HG03432 (cell line): Measurements from ENCODE around the gene CLDND2.
"Not testable (repeated sequence)": the region's sequence is repeated elsewhere in the genome, so short reads cannot be mapped to it uniquely, and the experiment has no call there.

Source experiments
- ATAC-seq: cut with Tn5 transposase; IDR thresholded peaks from one replicate; pipeline ENCODE4 v1.9.1; 2021; ENCODE audit warnings: mild to moderate bottlenecking, moderate library complexity; ENCODE audit not compliant: unreplicated experiment

CLDND2 gene

GRCh38 chr19:51368366-51369282 lies at the start of gene CLDND2:
Gene CLDND2, minus strand, starts transcription at chr19:51369003. Its CDS starts 426 bp downstream, at chr19:51368577.
- ATAC-seq: no peak

DNA sequence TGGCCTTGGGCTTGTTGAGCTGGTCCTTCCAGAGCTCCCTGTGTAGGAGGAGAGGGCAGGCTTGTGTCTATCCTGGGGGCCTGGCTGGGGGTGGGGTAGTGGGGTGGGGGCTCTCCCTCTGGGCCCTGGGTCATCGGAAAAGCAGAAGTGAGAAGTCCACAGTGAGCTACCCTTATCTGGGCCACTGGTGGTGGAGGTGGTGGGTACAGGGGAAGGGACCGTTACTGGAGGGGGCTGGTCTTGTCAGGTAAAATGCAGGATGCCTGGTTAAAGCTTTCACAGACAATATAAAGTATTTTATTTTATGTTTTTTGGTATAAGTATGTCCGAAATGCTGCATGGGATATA lies 49.0 kb upstream of the CLDND2 start:
- ATAC-seq: peak; percentile 42

DNA sequence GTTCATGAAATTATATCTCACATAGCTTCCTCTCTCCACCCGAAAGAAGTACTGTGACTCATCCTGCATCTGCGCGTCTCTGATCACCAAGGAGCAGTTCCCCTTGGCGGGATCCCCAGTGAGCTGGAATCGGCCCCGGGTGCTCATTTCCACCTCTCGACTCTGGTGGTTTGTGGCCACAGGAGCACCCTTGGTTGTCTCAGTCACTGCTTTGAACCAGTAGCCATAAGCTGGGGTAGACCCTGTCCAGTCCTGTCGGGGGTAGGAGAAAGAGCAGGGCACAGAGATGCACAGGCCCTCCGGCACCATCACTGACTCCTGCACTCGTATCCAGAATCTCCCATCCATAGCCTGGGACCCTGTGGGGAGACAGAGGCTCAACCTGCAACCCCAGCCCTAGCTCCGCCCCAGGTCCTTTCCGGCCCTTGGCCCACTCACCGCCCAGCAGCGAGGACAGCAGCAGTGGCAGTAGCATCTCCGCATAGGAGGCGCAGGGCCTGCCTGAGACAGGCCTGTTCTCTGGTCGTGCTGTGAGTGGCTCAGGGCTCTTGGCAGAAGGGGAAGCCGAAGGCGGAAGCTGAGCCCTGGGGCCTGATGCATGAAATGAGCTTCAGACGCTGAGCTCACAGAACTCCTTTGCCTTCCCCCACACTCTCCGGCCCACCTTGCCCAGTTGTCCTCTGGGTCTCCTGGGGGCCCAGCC lies 48.5 kb upstream of the CLDND2 start, which contains the start of gene SIGLEC10:
Gene SIGLEC10 (minus strand): TSS at position 536 of the 703 bp plus-strand sequence. CDS start 61 bp downstream, at position 475.
- peak; percentile 70 for ATAC-seq

DNA sequence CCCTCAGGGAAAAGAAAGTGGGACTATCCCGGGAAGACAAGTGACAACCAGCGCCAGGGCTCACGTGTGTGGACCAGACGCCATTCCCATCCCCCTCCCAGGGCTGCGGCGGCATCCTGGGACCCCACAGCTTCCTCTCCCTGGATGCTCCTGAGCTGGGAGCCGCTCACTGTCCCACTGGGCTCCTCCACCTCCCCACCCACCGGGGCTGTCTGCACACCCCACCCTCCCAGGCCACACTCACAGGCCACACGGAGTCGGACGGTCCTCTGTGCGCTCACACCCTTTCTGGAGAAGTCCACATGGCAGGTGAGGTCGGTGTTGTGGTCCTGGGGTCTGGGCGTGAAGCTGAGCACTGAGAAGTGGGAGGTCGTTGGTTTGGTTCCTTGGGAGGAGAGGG lies 47.6 kb upstream of the CLDND2 start:
- ATAC-seq: not testable (repeated sequence)

GRCh38 chr19:51415187-51415586 lies 46.4 kb upstream of the CLDND2 start:
- no peak for ATAC-seq

DNA sequence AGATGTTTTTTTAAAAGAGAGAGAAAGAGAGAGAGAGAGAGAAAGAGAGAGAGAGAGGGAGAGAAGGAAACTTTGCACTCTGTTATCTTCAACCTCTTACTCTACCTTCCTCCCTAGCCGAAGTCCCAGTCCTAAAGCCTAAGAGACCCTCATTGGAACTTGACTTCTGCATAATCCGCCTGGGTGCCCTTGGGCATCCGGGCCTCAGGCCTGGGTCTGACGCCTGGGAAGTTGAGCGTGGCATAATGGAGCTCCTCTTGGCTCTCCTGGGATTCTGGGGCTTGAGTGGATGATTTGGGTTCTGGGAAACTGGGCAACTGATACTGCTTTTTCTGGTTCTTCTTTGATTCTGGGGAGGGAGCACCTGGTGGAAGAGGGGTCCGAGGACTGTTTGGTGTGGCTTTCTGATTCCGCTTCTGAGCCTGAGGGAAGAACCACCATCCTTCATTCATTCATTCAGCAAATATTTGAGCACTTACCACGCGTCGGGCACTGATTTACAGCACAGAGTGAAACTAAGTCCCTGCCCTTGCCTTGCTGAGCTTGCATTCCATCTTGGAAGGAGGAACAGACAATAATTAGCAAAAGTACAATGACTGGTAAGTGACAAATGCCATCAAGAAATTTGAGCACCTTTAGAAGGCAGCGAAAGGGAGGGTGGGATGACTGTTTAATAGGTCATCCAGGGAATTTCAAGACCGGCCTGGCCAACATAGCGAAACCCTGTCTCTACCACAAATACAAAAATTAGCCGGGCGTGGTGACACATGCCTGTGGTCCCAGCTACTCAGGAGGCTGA lies 42.3 kb upstream of the CLDND2 start:
- ATAC-seq: no peak

GRCh38 chr19:51407511-51408131 lies 38.8 kb upstream of the CLDND2 start:
- no peak for ATAC-seq

- no peak for ATAC-seq
Measured at GRCh38 chr19:51402117-51402516, 33.3 kb upstream of the CLDND2 start.

DNA sequence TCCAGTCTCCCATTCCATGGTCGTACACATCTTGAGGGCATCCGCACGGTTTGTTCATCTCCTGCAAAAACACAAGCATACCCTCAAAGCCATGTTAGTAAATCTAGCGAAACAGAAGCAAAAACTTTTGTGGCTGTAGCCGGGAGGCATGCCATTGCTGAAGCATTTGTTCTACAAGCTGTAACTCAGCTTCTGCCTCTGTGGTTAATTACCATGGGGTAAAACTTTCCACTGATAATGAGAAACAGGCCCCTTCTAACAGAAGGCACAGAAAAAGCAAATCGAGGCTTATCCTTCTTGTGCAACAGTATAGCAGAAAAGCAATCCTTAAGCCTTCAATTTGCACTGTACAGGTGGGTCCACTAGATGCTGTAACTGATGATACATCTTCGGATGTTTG lies 31.1 kb upstream of the CLDND2 start:
- not testable (repeated sequence) for ATAC-seq

GRCh38 chr19:51399231-51399630 lies 30.4 kb upstream of the CLDND2 start:
- no peak for ATAC-seq

- no peak for ATAC-seq
Measured at GRCh38 chr19:51398096-51398704, 29.4 kb upstream of the CLDND2 start.

- not testable (repeated sequence) for ATAC-seq
Measured at GRCh38 chr19:51397453-51397852, 28.6 kb upstream of the CLDND2 start.

GRCh38 chr19:51396175-51396574 lies 27.4 kb upstream of the CLDND2 start:
- no peak for ATAC-seq

GRCh38 chr19:51394050-51394836 lies 25.4 kb upstream of the CLDND2 start:
- ATAC-seq: peak; percentile 83

- no peak for ATAC-seq
Measured at GRCh38 chr19:51392701-51393100, 23.9 kb upstream of the CLDND2 start.

- ATAC-seq: no peak
Measured at GRCh38 chr19:51391073-51391611, 22.3 kb upstream of the CLDND2 start.

GRCh38 chr19:51389143-51389542 lies 20.3 kb upstream of the CLDND2 start:
- no peak for ATAC-seq

- ATAC-seq: no peak
Measured at GRCh38 chr19:51387924-51388389, 19.2 kb upstream of the CLDND2 start, which contains the start of gene LIM2. Gene LIM2, minus strand, starts transcription at chr19:51387974. Its CDS starts 531 bp downstream, at chr19:51387443.
